ENCODE data around the gene RND1.
A peak's percentile ranks its signal among the peaks of the same experiment; 100 is the strongest.
"Not testable (repeated sequence)": the region's sequence is repeated elsewhere in the genome, so short reads cannot be mapped to it uniquely, and the experiment has no call there.

The RND1 gene

DNA sequence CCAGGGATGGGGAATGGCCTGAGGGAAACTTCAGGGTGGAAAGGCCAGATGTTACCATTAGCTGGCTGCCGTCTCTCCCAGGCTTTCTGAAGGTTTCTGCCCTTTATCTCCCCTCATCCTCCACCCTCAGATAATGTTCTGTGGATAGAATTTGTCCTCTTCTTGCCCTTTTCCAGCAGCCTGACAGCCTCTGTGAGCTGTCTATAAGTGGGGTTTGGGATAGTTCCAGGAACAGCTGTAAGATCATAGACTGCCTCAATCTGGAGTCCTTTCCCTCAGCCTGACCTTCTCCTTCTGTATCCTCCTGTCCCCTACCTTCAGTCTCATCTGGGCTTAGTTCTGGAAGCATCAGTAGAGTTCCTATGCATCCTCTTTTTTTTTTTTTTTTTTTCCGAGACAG is 2.8 kb upstream of the RND1 start:
- no peak for TF ChIP-seq CTCF (conservative IDR thresholded peaks at IDR 0.05; ENCODE audit: low read length)
- no peak overlapping the region for H3K4me3 ChIP-seq (ENCODE audit: low read length)
- DNase-seq (ENCODE audit: low read depth), result no peak

DNA sequence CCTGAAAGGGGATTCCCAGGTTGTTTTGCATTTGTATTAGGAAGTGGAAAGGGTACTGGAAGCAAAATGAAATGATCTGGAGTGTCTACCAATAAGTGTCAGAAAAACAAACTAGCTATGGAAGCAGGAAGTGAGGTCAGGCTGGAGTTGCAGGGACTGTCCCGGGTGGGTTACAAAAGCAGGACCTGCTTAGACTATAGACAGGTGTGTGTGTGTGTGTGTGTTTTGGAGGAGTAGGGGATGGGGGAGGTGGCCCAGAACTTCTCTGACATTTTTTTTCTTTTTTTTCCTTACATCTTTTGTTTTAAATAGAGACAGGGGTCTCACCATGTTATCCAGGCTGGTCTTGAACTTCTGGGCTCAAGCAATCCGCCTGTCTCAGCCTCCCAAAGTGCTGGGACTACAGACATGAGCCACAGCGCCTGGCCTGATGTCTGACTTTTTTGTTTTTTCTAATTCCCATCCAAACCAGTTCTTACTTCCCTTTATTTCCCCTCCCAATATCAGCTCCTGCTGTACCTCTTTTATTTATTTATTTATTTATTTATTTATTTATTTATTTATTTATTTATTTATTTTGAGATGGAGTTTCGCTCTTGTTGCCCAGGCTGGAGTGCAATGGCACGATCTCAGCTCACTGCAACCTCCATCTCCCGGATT is 512 bp upstream of the RND1 start:
- peak overlapping the region; percentile 77 for H3K4me3 ChIP-seq (ENCODE audit: low read length)
- TF ChIP-seq CTCF (conservative IDR thresholded peaks at IDR 0.05; ENCODE audit: low read length), result no peak
- no peak for DNase-seq (ENCODE audit: low read depth)

GRCh38 chr12:48863291-48863690 is 2.4 kb downstream of the RND1 start:
- H3K4me3 ChIP-seq (ENCODE audit: low read length), result no peak overlapping the region

GRCh38 chr12:48862760-48863159 is 2.9 kb downstream of the RND1 start:
- no peak overlapping the region for H3K4me3 ChIP-seq (ENCODE audit: low read length)
- TF ChIP-seq CTCF (conservative IDR thresholded peaks at IDR 0.05; ENCODE audit: low read length), result no peak
- DNase-seq (ENCODE audit: low read depth), result no peak

More at GRCh38 chr12:48863291-48863690, 2.4 kb downstream of the RND1 start:
- no peak for TF ChIP-seq CTCF (conservative IDR thresholded peaks at IDR 0.05; ENCODE audit: low read length)
- DNase-seq (ENCODE audit: low read depth), result no peak

- DNase-seq (ENCODE audit: low read depth), result no peak
- H3K4me3 ChIP-seq (ENCODE audit: low read length), result no peak overlapping the region
- no peak for TF ChIP-seq CTCF (conservative IDR thresholded peaks at IDR 0.05; ENCODE audit: low read length)
Measured at GRCh38 chr12:48861111-48861510, 4.6 kb downstream of the RND1 start.

DNA sequence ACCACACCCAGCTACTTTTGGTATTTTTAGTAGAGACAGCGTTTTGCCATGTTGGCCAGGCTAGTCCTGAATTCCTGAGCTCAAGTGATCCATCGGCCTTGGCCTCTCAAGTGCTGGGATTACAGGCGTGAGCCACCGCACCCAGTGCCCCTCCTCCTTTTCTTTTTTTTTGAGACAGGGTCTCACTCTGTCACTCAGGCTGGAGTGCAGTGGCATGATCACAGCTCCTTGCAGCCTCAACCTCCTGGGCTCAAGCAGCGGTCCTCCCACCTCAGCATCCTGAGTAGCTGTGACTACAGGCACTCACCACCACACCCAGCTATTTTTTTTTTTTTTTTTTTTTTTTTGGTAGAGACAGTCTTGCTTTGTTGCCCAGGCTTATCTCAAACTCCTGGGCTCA is 5.4 kb downstream of the RND1 start:
- not testable (repeated sequence) for DNase-seq (ENCODE audit: low read depth); H3K4me3 ChIP-seq (ENCODE audit: low read length)

DNA sequence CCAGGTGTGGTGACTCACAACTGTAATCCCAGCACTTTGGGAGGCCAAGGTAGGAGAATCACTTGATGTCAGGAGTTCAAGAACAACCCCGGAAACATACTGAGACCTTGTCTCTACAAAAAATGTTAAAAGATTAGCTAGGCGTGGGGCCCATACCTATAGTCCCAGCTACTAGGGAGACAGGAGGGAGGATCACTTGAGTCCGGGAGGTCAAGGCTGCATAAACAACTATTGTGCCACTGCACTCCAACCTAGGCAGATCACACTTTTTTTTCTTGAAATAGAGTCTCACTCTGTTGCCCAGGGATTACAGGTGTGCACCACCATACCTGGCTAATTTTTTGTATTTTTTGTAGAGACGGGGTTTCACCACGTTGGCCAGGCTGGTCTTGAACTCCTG is 6.1 kb downstream of the RND1 start:
- TF ChIP-seq CTCF (conservative IDR thresholded peaks at IDR 0.05; ENCODE audit: low read length), result no peak
- H3K4me3 ChIP-seq (ENCODE audit: low read length), result no peak overlapping the region
- DNase-seq (ENCODE audit: low read depth), result no peak

GRCh38 chr12:48858043-48858442 is 7.6 kb downstream of the RND1 start:
- TF ChIP-seq CTCF (conservative IDR thresholded peaks at IDR 0.05; ENCODE audit: low read length), result no peak
- no peak for DNase-seq (ENCODE audit: low read depth)
- no peak overlapping the region for H3K4me3 ChIP-seq (ENCODE audit: low read length)
